A549 (cell line): ENCODE measurements around the gene C6orf118. TPM values are rescaled to one million over a fixed set of nuclear protein-coding genes. Genes with fewer than 3 reads are reported as not detected.

Experiments used
- ATAC-seq, 2 experiments: fragments of 200-7000 bp in 1 of 2; fragments of >200 bp in 1 of 2; cut with Nextera tagmentation in 1 of 2; cut with Tn5 transposase in 1 of 2; 3 replicates each; pipeline versions ENCODE4 v1.8.0 to v1.9.1; 2018 to 2020; ENCODE audit warnings: mild to moderate bottlenecking in 1 of 2, moderate library complexity in 1 of 2
- CTCF ChIA-PET: fragments of 300-600 bp; sonication (Branson Sonifier 250); formaldehyde crosslinking; extraction: SDS; loops from one replicate; lab custom pipeline; 2021; ENCODE audit warnings: antibody characterized with exemption, inconsistent platforms; lab: Yijun Ruan, JAX
- POLR2A ChIA-PET: fragments of 350-600 bp; formaldehyde crosslinking; extraction: SDS; loops from one replicate; lab custom pipeline; 2021; ENCODE audit warnings: antibody characterized with exemption, inconsistent platforms; lab: Yijun Ruan, JAX
- DNase-seq, 2 experiments: peaks; one replicate each; pipeline versions ENCODE4 v3.0.0 to v3.0.0-alpha.2; 2011 to 2016; ENCODE audit warnings: low read depth in 1 of 2, low spot score in 1 of 2
- FAIRE-seq: peaks from 2 replicates; lab custom pipeline; 2011; peaks lifted over from hg19 to GRCh38; lab: Jason Lieb, UNC
- H3K27ac ChIP-seq, 2 experiments: fragments of >200 bp; sonication (Bioruptor Twin); formaldehyde crosslinking; 3 replicates each; pipeline ENCODE4 v1.5.1; 2016 to 2017
- H3K4me1 ChIP-seq: fragments of >200 bp; sonication (Bioruptor Twin); formaldehyde crosslinking; 3 replicates; pipeline ENCODE4 v1.6.1; 2016
- H3K4me2 ChIP-seq: fragments of >200 bp; sonication (Bioruptor Twin); formaldehyde crosslinking; 3 replicates; pipeline ENCODE4 v1.6.1; 2016
- H3K4me3 ChIP-seq: fragments of >200 bp; sonication (Bioruptor Twin); formaldehyde crosslinking; 3 replicates; pipeline ENCODE4 v1.5.1; 2016
- H3K9me3 ChIP-seq: fragments of >200 bp; sonication (Bioruptor Twin); formaldehyde crosslinking; 3 replicates; pipeline ENCODE4 v1.6.1; 2016
- HES2 ChIP-seq: fragments of >200 bp; sonication (Bioruptor Twin); formaldehyde crosslinking; IDR thresholded peaks from 2 replicates; pipeline ENCODE4 v1.6.1; 2016
- KDM1A ChIP-seq: fragments of 200-600 bp; sonication (generic); IDR thresholded peaks from 2 replicates; pipeline ENCODE4 v1.6.1; 2016; ENCODE audit warnings: low read depth, mild to moderate bottlenecking
- SREBF2 ChIP-seq: fragments of 450-650 bp; IDR thresholded peaks from 2 replicates; pipeline ENCODE4 v1.6.1; 2014; ENCODE audit warnings: mild to moderate bottlenecking, moderate library complexity
- ZNF302 ChIP-seq: fragments of 250-450 bp; sonication (Bioruptor Pico); IDR thresholded peaks from 2 replicates; pipeline ENCODE4 v1.9.0; 2021; ENCODE audit warnings: inconsistent platforms, mild to moderate bottlenecking, moderate library complexity
- WGBS: methylation state at CpG from one replicate; pipeline ENCODE4 v1.1.6; 2017; ENCODE audit errors: missing lambda C conversion rate; 5-methylcytosine and 5-hydroxymethylcytosine counted together
- polyA plus RNA-seq, 4 experiments: library from polyadenylated mRNA; depleted of rRNA in 3 of 4; stranded (reverse); fragments of >200 nt; fragmentation: RNase III in 1 of 4; extraction: RNeasy Plus Mini Kit Qiagen cat#74134 plus additional on column Dnase treatment in 1 of 4; gene quantifications; 2 replicates in 3 of 4; 3 replicates in 1 of 4; pipeline ENCODE4 v1.2.3, GENCODE V29; 2011 to 2017

The C6orf118 gene
- polyA plus RNA-seq, 2 of the 4 experiments (the other 2 are of a cell fraction), result 0.12 to 0.39 TPM

GRCh38 chr6:165231177-165231576 lies 78.2 kb downstream of the C6orf118 start:
- H3K9me3 ChIP-seq, result no peaks in the 10 kb centered on the region; the same call in 1 of the 3 replicates
- ChIA-PET POLR2A (no interaction called here), CTCF (interaction anchor here (1.0 to 1.5 kb wide), 5 partner anchors 9 to 303 kb away, joined by 3 to 6 read pairs (median 4); no protein-coding TSS in a partner anchor)
- no peak for TF ChIP-seq HES2
- no peak for TF ChIP-seq KDM1A
- TF ChIP-seq ZNF302 (CRISPR knock-in tag), result no peak
- TF ChIP-seq SREBF2, result no peak
- H3K4me3 ChIP-seq, result no peak overlapping the region
- DNase-seq, result no peak
- H3K4me2 ChIP-seq, result no peak overlapping the region
- no peaks in the 10 kb centered on the region for H3K4me1 ChIP-seq
- FAIRE-seq, result no peak
- no peak for ATAC-seq
- 59% methylated on average over 3 of the region's 3 CpGs for WGBS
- no peak overlapping the region for H3K27ac ChIP-seq
